GM12878 (cell line): ENCODE measurements around the gene OTUB1. TPM values are rescaled to one million over a fixed set of nuclear protein-coding genes. Genes with fewer than 3 reads are reported as not detected.

ENCODE experiments used
- CREB1 ChIP-seq: IDR thresholded peaks from 2 replicates; pipeline ENCODE4 v1.6.1; 2012; ENCODE audit warnings: low read depth, mild to moderate bottlenecking, inconsistent platforms
- FOS ChIP-seq: IDR thresholded peaks from 3 replicates; pipeline ENCODE4 v1.6.1; 2011; ENCODE audit warnings: borderline replicate concordance; ENCODE audit not compliant: insufficient read length; ENCODE audit errors: extremely low read depth
- HCFC1 ChIP-seq: fragments of 150-350 bp; IDR thresholded peaks from 2 replicates; pipeline ENCODE4 v1.6.1; 2014; ENCODE audit warnings: low read length
- HDGF ChIP-seq: fragments of 450-650 bp; IDR thresholded peaks from 2 replicates; pipeline ENCODE4 v1.6.1; 2016; ENCODE audit warnings: antibody characterized with exemption
- LARP7 ChIP-seq: fragments of 450-650 bp; IDR thresholded peaks from 2 replicates; pipeline ENCODE4 v1.6.1; 2017; ENCODE audit warnings: mild to moderate bottlenecking
- MXI1 ChIP-seq: fragments of 150-350 bp; IDR thresholded peaks from 2 replicates; pipeline ENCODE4 v1.6.1; 2011; ENCODE audit warnings: low read depth, mild to moderate bottlenecking, inconsistent platforms, low read length, improper control_type of control experiment
- NFYA ChIP-seq: IDR thresholded peaks from 2 replicates; pipeline ENCODE4 v1.6.1; 2011; ENCODE audit warnings: low read depth, mild to moderate bottlenecking, low read length, improper control_type of control experiment, borderline replicate concordance
- POLR2A ChIP-seq: IDR thresholded peaks from 2 replicates; pipeline ENCODE4 v1.6.1; 2011; ENCODE audit warnings: low read depth, mild to moderate bottlenecking, low read length
- SMC3 ChIP-seq: IDR thresholded peaks from 2 replicates; pipeline ENCODE4 v1.6.1; 2011; ENCODE audit warnings: low read length, improper control_type of control experiment, borderline replicate concordance
- TAF1 ChIP-seq: IDR thresholded peaks from 2 replicates; pipeline ENCODE4 v1.6.1; 2011; ENCODE audit warnings: mild to moderate bottlenecking, low read depth, low read length, borderline replicate concordance
- TBL1XR1 ChIP-seq: IDR thresholded peaks from 2 replicates; pipeline ENCODE4 v1.6.1; 2012; ENCODE audit warnings: low read depth, low read length, improper control_type of control experiment
- ZNF24 ChIP-seq: fragments of 450-650 bp; IDR thresholded peaks from 2 replicates; pipeline ENCODE4 v1.6.1; 2017; ENCODE audit warnings: antibody characterized with exemption, mild to moderate bottlenecking
- polyA plus RNA-seq, 11 experiments: library from polyadenylated mRNA; depleted of rRNA in 4 of 11; unstranded in 6 of 11; stranded (reverse) in 5 of 11; fragments of >200 nt; fragmentation: Nextera tagmentation in 4 of 11; fragmentation: Illumina TruSeq in 1 of 11; extraction: Ambion mirVana in 4 of 11; extraction: Trizol in 1 of 11; gene quantifications; 1 replicate in 1 of 11; 2 replicates in 10 of 11; pipeline versions ENCODE4 v1.2.1 to v1.2.3, GENCODE V29; 2011 to 2016; ENCODE audit warnings: inconsistent platforms in 2 of 11, missing spikeins in 2 of 11, low read depth in 1 of 11
- total RNA-seq, 4 experiments: library from RNA; depleted of rRNA in 3 of 4; stranded (reverse); fragments of >200 nt in 3 of 4; fragmentation: Illumina TruSeq in 1 of 4; extraction: Trizol in 1 of 4; gene quantifications; 2 replicates each; pipeline versions ENCODE4 v1.2.1 to v1.2.3, GENCODE V29; 2013 to 2021
- TF ChIP-seq, protein P1 (sequence below): fragments of 450-650 bp; IDR thresholded peaks from 2 replicates; pipeline ENCODE4 v1.6.1; 2017; ENCODE audit warnings: mild to moderate bottlenecking, low read depth, inconsistent platforms; ENCODE audit not compliant: poor library complexity, severe bottlenecking
- TF ChIP-seq, protein P2 (sequence below): IDR thresholded peaks from 2 replicates; pipeline ENCODE4 v1.6.1; 2012; ENCODE audit warnings: low read depth, low read length, improper control_type of control experiment
- TF ChIP-seq, protein P3 (sequence below): fragments of 450-650 bp; formaldehyde crosslinking; IDR thresholded peaks from 2 replicates; pipeline ENCODE4 v1.4.0; 2022; ENCODE audit warnings: mild to moderate bottlenecking, moderate library complexity

Gene OTUB1
- total and polyA plus RNA-seq, 10 of the 15 experiments (the other 5 are each of a cell fraction or from before 2014, with no cell fraction given): 49.6 to 225 (median 131) TPM

DNA sequence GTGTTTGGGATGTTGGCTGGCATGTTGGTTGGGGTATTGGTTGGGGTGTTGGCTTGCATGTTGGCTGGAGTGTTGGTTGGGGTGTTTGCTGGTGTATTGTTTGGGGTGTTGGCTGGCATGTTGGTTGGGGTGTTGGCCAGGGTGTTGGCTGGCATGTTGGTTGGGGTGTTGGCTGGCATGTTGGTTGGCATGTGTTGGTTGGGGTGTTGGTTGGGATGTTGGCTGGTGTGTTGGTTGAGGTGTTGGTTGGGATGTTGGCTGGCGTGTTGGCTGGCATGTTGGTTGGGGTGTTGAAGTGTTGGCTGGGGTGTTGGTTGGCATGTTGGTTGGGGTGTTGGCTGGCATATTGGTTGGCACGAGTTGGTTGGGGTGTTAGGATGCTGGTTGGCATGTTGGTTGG is 24.5 kb downstream of the OTUB1 start (continued):
- TF ChIP-seq, protein P1, sequence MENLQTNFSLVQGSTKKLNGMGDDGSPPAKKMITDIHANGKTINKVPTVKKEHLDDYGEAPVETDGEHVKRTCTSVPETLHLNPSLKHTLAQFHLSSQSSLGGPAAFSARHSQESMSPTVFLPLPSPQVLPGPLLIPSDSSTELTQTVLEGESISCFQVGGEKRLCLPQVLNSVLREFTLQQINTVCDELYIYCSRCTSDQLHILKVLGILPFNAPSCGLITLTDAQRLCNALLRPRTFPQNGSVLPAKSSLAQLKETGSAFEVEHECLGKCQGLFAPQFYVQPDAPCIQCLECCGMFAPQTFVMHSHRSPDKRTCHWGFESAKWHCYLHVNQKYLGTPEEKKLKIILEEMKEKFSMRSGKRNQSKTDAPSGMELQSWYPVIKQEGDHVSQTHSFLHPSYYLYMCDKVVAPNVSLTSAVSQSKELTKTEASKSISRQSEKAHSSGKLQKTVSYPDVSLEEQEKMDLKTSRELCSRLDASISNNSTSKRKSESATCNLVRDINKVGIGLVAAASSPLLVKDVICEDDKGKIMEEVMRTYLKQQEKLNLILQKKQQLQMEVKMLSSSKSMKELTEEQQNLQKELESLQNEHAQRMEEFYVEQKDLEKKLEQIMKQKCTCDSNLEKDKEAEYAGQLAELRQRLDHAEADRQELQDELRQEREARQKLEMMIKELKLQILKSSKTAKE: no peak
- no peak for TF ChIP-seq LARP7
- TF ChIP-seq MXI1: no peak
- no peak for TF ChIP-seq NFYA
- TF ChIP-seq, protein P2, sequence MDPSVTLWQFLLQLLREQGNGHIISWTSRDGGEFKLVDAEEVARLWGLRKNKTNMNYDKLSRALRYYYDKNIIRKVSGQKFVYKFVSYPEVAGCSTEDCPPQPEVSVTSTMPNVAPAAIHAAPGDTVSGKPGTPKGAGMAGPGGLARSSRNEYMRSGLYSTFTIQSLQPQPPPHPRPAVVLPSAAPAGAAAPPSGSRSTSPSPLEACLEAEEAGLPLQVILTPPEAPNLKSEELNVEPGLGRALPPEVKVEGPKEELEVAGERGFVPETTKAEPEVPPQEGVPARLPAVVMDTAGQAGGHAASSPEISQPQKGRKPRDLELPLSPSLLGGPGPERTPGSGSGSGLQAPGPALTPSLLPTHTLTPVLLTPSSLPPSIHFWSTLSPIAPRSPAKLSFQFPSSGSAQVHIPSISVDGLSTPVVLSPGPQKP: no peak
- TF ChIP-seq HDGF: no peak
- no peak for TF ChIP-seq CREB1
- no peak for TF ChIP-seq SMC3
- no peak for TF ChIP-seq TBL1XR1
- TF ChIP-seq POLR2A: no peak
- TF ChIP-seq TAF1: no peak
- TF ChIP-seq HCFC1: no peak
- TF ChIP-seq FOS: no peak
- TF ChIP-seq ZNF24: no peak
- TF ChIP-seq, protein P3, sequence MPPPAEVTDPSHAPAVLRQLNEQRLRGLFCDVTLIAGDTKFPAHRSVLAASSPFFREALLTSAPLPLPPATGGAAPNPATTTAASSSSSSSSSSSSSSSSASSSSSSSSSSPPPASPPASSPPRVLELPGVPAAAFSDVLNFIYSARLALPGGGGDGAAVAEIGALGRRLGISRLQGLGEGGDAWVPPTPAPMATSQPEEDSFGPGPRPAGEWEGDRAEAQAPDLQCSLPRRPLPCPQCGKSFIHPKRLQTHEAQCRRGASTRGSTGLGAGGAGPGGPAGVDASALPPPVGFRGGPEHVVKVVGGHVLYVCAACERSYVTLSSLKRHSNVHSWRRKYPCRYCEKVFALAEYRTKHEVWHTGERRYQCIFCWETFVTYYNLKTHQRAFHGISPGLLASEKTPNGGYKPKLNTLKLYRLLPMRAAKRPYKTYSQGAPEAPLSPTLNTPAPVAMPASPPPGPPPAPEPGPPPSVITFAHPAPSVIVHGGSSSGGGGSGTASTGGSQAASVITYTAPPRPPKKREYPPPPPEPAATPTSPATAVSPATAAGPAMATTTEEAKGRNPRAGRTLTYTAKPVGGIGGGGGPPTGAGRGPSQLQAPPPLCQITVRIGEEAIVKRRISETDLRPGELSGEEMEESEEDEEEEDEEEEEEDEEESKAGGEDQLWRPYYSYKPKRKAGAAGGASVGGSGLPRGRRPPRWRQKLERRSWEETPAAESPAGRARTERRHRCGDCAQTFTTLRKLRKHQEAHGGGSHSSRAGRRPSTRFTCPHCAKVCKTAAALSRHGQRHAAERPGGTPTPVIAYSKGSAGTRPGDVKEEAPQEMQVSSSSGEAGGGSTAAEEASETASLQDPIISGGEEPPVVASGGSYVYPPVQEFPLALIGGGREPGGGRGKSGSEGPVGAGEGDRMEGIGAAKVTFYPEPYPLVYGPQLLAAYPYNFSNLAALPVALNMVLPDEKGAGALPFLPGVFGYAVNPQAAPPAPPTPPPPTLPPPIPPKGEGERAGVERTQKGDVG: no peak
